ENCODE data around the gene MELTF.

The MELTF gene

DNA sequence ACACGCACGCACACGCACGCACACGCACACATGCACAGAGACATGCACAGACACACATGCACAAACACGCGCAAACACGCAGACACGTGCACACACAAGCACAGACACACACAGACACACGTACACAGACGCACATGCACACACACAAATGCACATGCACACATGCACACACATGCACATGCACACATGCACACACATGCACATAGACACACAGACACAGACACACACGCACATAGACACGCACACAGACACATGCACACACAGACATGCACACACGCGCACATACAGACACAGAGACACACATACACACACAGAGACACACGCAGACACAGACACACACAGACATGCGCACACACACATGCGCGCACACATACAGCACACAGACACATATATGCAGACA is 34.6 kb downstream of the MELTF start:
- DNase-seq (ENCODE audit: low read depth in 2 of 3, low spot score in 2 of 3): no peak

DNA sequence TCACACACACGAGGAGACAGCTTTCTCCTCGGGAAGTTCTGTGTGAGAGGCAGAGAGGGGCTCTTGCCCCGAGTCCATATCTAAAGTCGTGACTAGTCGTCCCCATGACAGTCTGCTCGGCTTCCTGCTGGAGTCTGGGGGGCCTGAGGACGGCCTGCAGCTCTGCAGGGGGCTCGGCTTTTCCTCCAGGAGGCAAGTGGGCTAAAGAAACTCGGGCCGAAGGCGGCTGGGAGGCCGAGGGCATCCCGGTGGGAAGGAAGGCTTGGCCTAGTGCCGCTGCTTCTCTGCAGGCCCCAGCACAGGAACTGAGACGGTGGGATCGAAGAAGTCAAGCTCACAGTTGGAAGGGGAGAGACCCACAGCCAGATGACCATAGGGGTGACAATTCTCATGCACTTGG is 35.6 kb downstream of the MELTF start:
- no peak for DNase-seq (ENCODE audit: low read depth in 2 of 3, low spot score in 2 of 3)

DNA sequence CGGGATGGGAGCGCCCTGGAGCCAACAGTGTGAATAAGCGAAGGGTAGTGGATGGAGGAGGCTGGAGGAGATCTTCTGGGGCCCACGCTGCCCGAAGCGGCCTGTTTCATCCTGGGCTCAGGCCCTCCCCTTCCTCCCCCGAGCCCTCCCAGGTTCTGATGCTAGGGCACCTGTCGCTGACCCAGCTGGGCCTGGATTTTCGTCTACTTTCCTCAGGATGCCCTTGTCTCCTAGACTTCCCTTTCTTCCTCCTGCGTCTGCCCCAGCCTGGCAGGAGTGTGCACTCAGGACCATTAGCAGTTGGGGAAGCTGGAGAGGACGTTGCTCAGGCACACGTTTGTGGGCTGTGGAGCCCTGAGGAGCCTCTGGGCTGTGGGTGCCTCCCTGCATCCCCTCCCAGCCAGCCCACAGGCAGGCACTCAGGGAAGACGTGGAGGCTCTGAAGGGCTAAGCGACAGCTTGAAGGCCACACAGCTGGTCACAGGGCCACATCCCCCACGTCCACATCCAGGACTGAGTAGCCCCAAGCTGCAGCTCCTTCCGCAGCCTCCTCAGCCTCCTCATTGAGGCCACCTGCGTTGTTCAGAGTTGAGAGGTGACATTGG is 37.1 kb downstream of the MELTF start:
- DNase-seq (ENCODE audit: low read depth in 2 of 3, low spot score in 2 of 3): no peak

DNA sequence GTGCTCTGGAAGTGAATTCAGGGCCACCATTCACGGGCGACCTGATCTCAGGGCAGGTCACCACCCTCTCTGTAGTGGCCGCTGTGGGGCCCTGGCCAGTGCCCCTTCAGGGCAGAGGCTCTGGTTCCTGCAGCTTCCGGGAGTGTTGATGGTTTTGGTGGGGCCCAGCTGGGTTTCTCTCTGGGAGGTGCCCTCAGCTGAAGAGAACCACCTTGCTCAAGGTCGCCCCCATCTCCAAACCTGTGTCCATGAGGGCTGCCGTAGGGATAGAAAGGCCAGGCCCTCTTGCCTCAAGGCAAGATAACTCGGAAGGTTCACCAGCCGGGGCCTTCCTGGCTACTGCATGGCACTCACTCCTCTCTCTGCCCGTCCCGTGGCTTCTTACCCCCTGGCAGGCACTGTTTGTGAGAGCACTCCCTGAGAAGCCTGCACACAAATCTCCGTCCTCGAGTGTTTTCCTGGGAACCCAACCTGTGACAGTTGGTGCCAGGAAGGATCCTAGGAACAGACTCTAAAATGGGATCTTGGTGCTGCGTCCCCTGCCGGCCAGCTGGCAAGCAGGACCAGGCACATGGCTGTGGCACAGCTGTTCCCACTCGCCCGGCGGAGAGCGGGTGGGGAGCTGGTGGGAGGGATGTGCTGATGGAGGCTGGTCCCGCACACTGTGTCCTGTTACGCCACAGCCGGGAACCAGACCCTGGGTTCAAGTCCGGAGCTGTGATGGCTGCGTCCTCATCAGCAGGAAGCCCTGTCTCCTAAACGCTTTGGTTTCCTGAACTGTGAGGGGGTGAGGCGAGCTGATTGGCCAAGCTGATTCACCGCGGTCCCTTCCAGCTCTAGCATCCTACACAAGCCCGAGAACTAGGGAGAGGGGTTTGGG is 37.8 kb downstream of the MELTF start:
- no peak for DNase-seq (ENCODE audit: low read depth in 2 of 3, low spot score in 2 of 3)

DNA sequence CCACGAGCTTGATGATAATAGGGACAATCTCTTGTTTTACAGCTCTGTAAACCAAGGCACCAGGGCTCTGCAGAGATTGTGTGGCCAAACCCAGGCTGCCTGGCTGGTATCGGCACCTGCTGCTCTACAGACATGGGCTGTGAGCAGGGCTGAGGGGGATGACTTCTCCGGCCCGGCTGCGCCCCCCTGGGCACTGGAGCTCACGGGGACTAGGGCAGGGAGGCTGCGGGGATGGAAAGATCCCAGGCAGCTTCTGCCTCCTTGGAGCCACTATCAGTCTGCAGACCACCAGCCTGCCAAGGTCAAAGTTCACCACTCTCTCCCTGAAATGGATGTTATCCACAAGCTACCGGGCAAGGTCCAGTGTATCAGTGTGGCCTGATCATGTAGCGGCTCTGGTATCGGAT is 39.0 kb downstream of the MELTF start:
- no peak for DNase-seq (ENCODE audit: low read depth in 2 of 3, low spot score in 2 of 3)

DNA sequence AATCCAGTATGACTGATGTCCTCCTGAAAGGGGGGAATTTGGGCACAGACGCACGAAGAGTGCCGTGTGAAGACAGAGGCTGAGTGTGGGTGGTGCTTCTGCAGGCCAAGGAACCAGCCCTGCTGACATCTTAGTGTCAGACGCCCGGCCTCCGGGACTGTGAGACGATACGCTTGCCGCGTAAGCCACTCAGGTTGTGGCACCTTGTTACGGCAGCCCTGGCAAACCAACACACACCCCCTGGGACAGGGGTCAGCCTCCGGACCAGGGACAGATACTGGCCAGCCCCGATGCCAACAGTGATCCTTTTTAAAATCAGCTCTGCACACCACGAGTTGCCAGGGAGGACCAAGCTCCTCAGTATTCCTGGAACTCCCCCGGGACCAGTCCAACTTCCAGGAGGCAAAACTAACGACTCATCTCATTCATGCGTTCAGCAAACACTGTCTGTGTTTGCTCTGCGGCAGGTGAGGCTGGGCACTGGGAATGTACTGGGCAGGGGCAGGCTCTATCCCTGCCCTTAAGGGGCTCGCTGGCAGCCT is 39.8 kb downstream of the MELTF start:
- no peak for DNase-seq (ENCODE audit: low read depth in 2 of 3, low spot score in 2 of 3)

DNA sequence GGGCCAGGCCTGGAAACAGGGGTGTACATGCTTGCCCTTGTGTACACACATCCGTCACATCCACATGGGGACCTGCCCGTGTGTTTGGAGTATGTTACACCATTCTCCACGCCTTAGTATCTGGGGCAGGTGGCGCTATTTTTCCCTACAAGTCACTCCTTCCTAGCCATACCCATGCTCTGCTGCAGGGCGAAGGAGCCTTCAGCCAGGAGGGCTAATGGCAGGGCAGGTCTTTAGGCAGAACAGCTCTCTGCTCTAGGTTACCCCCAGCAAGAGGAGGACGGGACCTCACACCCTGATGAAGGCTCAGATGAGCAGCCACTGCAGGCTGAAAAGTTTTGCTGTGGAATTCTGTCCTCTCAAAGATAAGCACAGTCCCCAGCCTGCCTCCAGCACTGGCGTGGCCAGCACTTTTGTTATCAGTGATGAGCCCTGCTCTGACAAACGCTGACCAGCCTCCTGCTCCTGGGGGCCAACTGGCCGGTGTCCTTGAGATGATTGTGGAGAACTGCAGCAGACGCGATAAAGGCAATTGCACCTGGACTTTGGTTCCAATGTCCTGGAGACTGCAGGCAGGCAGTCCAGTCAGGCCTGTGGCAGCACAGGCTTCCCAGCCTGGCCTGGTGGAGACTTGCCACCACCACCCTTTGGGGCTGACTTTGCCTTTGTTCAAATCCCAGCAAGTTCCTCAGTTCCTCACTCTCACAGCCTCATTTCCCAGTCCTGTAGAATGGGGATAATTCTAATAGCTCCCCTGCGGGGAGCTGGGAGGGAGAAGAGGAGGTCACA is 41.2 kb downstream of the MELTF start:
- no peak for DNase-seq (ENCODE audit: low read depth in 2 of 3, low spot score in 2 of 3)

DNA sequence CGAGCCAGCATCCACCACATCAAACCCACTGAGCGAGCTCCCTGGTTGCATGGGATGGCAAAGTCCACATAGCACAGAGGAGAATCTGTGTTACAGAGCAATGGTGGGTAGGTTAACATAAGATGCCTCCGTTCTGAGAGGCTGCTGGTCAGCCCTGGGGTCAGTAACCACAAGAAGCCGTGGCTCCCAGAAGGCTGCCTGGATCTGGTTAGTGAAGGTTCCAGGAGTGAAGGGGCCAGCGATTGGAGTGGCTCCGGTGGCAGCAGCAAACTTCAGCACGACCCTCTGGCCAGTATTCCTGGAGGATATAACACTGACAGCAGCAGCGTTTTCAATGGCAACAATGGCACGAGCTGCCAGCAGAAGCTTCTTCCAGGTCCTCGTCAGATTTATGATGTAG is 42.6 kb downstream of the MELTF start:
- DNase-seq (ENCODE audit: low read depth in 2 of 3, low spot score in 2 of 3): no peak

DNA sequence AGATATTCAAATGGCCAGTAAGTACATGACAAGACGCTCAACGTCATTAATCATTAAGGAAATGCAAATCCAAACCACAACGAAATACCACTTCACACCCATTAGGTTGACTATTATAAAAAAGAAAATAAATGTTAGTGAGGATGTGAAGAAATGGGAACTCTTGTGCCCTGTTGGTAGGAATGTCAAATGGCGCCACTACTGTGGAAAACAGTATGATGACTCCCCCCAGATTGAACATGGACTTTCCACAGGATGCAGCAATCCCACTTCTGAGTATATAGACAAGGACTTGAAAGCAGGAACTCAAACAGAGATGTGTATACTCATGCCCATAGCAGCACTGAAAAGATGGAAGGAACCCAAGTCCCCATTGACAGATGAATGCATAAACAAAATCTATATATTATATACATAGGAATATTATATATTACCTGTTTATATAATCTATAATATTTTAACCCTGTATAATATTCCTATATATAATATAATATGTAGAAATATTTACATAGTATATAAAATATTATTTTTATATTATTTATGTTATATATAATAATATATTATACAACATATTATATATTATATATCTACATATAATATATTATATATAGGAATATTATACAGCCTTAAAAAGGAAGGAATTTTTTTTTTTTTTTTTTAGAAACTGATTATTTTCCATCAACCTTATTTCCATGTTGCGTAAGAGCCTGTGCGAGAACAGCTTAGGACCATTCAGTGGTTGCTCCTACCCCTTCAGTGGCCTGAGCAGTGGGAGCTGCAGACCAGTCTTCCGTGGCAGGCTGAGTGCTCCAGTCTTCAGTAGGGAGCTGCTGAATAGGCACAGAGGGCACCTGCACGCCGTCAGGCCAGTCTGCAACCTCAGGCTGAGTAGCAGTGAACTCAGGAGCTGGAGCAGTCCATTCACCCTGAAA is 43.4 kb downstream of the MELTF start:
- DNase-seq (ENCODE audit: low read depth in 2 of 3, low spot score in 2 of 3): no peak

DNA sequence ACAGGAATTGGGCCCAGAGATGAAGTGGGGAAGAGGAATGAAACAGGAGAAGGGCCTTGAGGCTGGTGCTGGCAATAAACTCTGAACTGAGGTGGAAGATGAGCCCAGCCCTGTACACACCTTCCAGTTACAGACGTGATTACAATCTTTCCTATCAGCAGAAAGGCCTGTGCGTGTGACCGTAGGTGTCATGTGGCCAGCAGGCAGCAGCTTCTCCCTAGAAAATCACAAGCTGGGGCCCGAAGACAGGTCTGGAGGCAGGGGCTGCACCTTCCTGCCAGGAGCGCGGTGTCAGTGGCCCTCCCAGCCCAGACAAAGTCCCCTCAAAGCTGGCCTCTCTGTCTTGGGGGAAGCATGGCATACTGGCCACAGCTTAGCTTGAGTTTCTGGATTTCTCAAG is 44.3 kb downstream of the MELTF start:
- no peak for DNase-seq (ENCODE audit: low read depth in 2 of 3, low spot score in 2 of 3)

DNA sequence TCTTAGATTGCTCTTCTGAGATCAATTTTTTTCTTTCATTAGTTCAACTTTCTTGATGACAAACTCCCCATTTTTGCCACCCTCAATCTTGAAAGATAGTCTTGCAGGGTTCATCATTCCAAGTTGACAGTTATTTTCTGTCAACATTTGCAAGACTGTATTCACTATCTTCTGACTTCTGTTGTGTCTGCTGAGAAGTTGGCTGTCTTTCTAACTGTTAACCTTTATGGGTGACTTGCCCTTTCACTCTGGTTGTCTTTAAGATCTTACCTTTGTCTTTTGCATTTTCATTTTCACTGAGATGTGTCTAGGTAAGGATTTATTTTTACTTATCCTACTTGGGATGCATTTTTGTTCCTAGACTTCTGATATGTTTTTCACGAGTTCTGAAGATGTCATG is 46.4 kb downstream of the MELTF start:
- DNase-seq (ENCODE audit: low read depth in 2 of 3, low spot score in 2 of 3): no peak

DNA sequence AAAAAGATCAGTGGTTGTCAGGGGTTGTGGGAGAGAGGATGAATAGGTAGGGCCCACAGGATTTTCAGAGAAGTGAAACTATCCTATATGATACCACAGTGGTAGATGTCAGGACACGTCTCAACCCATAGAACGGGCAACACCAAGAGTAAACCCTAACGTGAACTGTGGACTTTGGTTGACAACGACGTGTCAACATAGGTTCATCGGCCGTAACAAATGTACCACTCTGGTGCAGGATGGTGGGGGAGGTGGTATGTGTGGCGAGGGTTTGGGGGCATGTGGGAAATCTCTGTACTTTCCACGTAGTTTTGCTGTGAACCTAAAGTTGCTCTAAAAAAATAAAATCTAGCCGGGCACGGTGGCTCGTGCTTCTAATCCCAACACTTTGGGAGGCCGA is 48.0 kb downstream of the MELTF start:
- no peak for DNase-seq (ENCODE audit: low read depth in 2 of 3, low spot score in 2 of 3)

DNA sequence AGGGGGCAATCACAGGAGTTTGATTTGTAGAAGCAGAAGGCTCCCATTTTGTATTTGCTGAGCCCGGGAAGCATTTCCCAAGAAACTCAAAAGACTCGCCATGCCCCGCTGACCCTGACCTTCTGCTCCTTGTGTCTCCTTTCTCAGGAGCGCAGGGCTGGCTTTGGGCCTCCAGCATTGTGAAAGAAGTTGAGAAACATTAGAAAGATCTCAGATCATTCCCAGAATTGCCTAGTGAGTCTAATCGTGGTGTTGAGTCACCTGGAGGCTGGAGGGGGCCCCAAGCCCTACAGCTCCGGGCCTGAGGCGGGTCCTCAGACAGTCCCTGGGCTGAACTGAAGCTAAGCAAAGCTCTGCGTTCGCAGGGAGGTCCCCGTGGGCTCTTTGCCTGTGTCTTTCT is 50.1 kb downstream of the MELTF start:
- DNase-seq (ENCODE audit: low read depth in 2 of 3, low spot score in 2 of 3): no peak

DNA sequence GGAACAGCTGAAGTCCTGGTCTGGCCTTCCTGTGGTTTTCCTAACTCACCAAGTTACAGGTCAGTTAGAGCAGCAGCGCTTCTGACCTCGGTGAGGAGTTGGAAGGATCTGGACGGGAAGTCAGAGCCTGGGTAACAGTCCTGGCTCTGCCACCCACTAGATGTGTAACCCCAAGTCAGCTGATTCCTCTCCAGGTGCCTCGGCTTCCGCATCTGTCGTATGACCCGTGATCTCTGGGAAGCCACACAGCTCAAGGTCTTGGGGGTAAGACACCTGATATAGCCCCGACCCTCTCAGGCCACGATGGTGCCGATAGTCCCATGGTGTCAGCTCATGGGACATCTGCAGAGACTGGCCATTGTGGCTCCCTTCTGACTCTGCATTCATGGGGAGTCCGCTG is 52.7 kb downstream of the MELTF start:
- DNase-seq (ENCODE audit: low read depth in 2 of 3, low spot score in 2 of 3): no peak

DNA sequence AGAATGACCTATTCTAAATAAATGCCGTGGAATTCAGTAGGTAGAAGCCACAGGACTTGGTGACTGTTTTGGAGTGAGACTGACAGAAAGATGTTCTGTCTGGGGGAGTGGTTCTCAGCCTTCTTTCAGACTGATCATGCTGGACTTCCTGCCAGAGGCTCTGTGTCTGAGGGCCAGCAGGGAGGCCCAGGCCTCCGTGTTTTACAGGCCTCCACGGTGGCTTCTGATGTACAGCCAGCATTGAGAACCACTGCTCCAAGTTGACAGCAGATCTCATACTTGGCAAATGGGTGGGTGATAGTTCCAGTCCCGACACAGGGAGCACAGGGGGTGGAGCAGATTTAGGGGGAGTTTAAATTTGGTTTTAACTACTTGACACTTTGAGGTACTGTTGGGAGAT is 54.3 kb downstream of the MELTF start:
- DNase-seq (ENCODE audit: low read depth in 2 of 3, low spot score in 2 of 3): no peak

DNA sequence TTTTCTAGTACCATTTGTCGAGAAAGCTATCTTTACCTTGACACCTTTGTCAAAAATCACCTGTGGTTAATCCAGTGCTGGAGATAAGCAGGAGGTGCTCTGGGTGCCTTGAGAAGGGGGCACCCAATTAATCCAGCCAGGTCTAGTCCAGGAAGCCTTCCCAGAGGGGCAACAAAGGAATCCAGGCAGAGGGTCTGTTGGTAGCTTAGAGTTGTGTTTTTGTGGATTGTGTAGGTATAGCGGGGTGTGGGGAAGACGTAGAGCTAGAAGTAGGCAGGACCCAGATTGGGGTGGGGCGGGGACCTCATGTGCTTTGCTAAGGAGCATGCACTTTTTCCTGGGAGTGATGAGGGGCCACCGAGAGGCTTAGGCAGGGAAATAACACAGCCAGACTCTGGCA is 55.0 kb downstream of the MELTF start:
- no peak for DNase-seq (ENCODE audit: low read depth in 2 of 3, low spot score in 2 of 3)

DNA sequence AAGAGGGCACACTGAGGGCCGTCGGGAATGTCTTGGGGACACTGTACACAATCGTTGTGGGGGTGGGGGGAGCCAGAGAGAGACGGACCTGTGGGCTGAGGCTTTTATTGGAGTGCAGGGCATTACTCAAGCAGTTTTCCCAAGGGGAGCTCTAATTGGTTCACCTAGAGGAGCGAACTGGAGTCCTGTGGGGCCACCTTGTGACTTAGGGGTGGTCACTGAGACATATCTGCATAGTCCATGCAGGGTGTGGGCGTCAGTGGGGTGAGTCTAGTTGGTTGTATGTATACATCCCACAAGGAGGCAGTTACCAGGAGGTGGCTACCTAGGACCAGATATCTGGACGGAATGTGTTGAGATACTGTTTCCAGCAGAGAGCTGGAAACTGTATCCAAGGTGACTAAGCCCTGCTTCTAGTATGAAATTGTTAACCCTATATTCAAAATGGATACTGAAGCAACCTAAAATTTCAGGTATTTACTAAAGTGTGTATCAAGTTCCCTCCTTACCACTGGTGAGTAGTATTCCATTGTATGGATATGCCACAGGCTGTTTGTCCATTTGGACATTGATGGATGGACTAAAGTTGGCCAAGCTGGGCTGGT is 58.4 kb downstream of the MELTF start:
- no peak for DNase-seq (ENCODE audit: low read depth in 2 of 3, low spot score in 2 of 3)

DNA sequence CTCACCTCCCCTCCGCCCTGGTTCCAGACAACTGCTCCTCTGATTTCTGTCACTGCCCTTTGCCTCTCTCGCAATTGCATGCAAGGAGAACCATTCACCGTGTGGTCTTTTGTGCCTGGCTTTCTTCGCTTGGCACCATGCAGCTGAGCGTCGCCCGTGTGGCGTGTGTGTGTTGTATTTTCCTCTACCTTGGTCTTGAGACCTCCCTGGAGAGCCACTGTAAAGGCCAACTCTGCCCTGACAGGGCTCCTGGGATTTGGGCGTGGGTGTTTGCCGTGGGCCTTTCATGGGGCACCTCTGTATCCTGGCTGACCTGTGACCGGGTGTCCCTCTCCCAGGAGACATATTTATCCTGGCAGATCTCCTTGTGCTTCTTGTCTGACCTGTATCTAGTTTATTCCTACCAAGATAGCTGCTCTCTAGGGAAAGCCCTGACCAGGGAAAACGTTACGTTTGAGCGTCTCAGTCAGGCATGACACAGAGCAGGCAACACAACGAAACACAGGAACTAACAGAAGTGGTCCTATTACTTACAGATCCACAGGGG is 59.0 kb downstream of the MELTF start:
- DNase-seq (ENCODE audit: low read depth in 2 of 3, low spot score in 2 of 3): no peak

DNA sequence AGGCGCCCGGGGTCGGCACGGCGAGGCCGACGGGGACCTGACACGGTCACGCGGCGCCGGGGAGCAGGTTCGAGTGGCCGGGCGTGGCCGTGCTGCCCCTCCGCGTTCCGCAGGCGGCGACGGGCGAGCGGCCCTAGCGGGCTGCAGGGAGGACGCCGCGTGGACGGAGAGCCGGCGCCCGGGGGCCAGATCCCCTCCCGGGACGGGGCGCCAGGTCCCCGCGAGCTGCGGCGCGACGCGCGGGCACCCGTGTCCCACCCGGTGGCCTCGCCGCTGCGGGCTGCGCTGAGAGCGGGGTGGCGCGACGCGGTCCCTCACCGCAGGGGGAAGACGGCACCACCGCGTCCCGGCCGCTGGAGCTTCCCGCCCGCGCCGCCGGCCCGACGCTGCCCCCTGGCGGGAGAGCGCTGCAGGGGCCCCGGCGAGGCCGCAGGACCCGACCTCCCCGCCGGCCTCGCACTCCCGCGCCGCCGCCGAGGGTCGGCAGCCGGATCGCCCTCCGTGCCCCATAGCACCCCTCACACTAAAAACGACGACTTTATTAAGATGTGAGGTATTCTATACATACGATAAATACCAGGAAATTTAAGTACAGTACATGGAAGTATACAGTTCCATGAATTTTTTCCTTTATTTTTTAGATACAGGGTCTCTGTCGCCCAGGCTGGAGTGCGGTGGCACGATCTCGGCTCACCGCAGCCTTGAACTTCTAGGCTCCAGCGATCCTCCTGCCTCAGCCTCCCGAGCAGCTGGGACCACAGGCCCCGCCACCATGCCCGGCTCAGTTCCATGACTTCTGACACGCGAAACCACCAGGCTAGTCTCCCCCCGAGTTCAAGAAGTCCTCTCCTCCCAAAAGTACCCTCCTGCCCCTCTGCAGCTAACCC is 59.7 kb downstream of the MELTF start:
- DNase-seq (ENCODE audit: low read depth in 2 of 3, low spot score in 2 of 3): peak; percentile 42 to 61 (median 49)
